Mesenchymal stem cell (in vitro differentiated cells and primary cell): Measurements from ENCODE around the gene DIP2B.

Experiments
- DNase-seq: peaks from one replicate; pipeline ENCODE4 v3.0.0-alpha.2; 2013
- H2AFZ ChIP-seq: one replicate; pipeline ENCODE4 v1.6.1; 2013; ENCODE audit warnings: low read depth, mild to moderate bottlenecking, control low read depth, inconsistent platforms, low read length, moderate library complexity
- H2AK5ac ChIP-seq: 2 replicates; pipeline ENCODE4 v1.6.1; 2013; ENCODE audit warnings: low read length, moderate library complexity, mild to moderate bottlenecking, inconsistent platforms; ENCODE audit not compliant: severe bottlenecking
- H2BK120ac ChIP-seq: one replicate; pipeline ENCODE4 v1.6.1; 2013; ENCODE audit warnings: low read depth, mild to moderate bottlenecking, inconsistent platforms, low read length, moderate library complexity
- H2BK12ac ChIP-seq, 2 experiments: one replicate each; pipeline ENCODE4 v1.6.1; 2013; ENCODE audit warnings: inconsistent platforms in 2 of 2, low read length in 2 of 2, mild to moderate bottlenecking in 2 of 2, moderate library complexity in 2 of 2, control low read depth in 1 of 2
- H2BK15ac ChIP-seq: one replicate; pipeline ENCODE4 v1.6.1; 2013; ENCODE audit warnings: mild to moderate bottlenecking, low read depth, inconsistent platforms; ENCODE audit not compliant: poor library complexity, severe bottlenecking
- H2BK5ac ChIP-seq: 2 replicates; pipeline ENCODE4 v1.6.1; 2013; ENCODE audit warnings: low read depth, mild to moderate bottlenecking, low read length, control low read depth, inconsistent platforms; ENCODE audit not compliant: poor library complexity, severe bottlenecking
- H3K14ac ChIP-seq, 2 experiments: one replicate each; pipeline ENCODE4 v1.6.1; 2013; ENCODE audit warnings: inconsistent platforms in 2 of 2, low read length in 2 of 2, control low read depth in 1 of 2, mild to moderate bottlenecking in 1 of 2, moderate library complexity in 1 of 2
- H3K18ac ChIP-seq, 2 experiments: one replicate each; pipeline ENCODE4 v1.6.1; 2013; ENCODE audit warnings: inconsistent platforms in 2 of 2, low read length in 2 of 2, control low read depth in 1 of 2, low read depth in 1 of 2, mild to moderate bottlenecking in 1 of 2
- H3K23ac ChIP-seq, 2 experiments: one replicate each; pipeline ENCODE4 v1.6.1; 2013; ENCODE audit warnings: inconsistent platforms in 2 of 2, low read length in 2 of 2, mild to moderate bottlenecking in 2 of 2, moderate library complexity in 2 of 2, control low read depth in 1 of 2
- H3K27ac ChIP-seq: 2 replicates; pipeline ENCODE4 v1.5.1; 2013; ENCODE audit warnings: mild to moderate bottlenecking, moderate library complexity, low read length, control low read depth, inconsistent platforms; ENCODE audit not compliant: poor library complexity, severe bottlenecking
- H3K27me3 ChIP-seq, 2 experiments: 2 replicates each; pipeline versions ENCODE4 v1.6.1 to v1.7.0; 2013; ENCODE audit warnings: low read length in 2 of 2, mild to moderate bottlenecking in 2 of 2, moderate library complexity in 2 of 2, control low read depth in 1 of 2, inconsistent platforms in 1 of 2; ENCODE audit not compliant: control insufficient read depth in 1 of 2, insufficient read depth in 1 of 2
- H3K36me3 ChIP-seq, 2 experiments: 2 replicates each; pipeline versions ENCODE4 v1.6.1 to v1.7.0; 2013; ENCODE audit warnings: low read length in 2 of 2, control low read depth in 1 of 2, inconsistent platforms in 1 of 2, low read depth in 1 of 2, mild to moderate bottlenecking in 1 of 2; ENCODE audit not compliant: insufficient read depth in 2 of 2, control insufficient read depth in 1 of 2
- H3K4ac ChIP-seq, 2 experiments: one replicate each; pipeline ENCODE4 v1.6.1; 2013; ENCODE audit warnings: inconsistent platforms in 2 of 2, low read length in 2 of 2, mild to moderate bottlenecking in 2 of 2, moderate library complexity in 2 of 2, control low read depth in 1 of 2, low read depth in 1 of 2
- H3K4me1 ChIP-seq: 2 replicates; pipeline ENCODE4 v1.6.1; 2013; ENCODE audit warnings: low read depth, low read length, control low read depth; ENCODE audit not compliant: control insufficient read depth, insufficient read depth
- H3K4me2 ChIP-seq: 2 replicates; pipeline ENCODE4 v1.6.1; 2013; ENCODE audit warnings: low read length, mild to moderate bottlenecking, inconsistent platforms; ENCODE audit not compliant: poor library complexity, severe bottlenecking
- H3K4me3 ChIP-seq, 2 experiments: 2 replicates each; pipeline versions ENCODE4 v1.5.1 to v1.7.0; 2013; ENCODE audit warnings: low read length in 2 of 2, mild to moderate bottlenecking in 2 of 2, control low read depth in 1 of 2, low read depth in 1 of 2; ENCODE audit not compliant: insufficient read depth in 1 of 2
- H3K79me1 ChIP-seq: replicated peaks from 2 replicates; pipeline ENCODE4 v1.6.1; 2013; ENCODE audit warnings: mild to moderate bottlenecking, control low read depth, low read length, inconsistent platforms; ENCODE audit not compliant: poor library complexity, severe bottlenecking
- H3K9ac ChIP-seq: 2 replicates; pipeline ENCODE4 v1.7.0; 2013; ENCODE audit warnings: mild to moderate bottlenecking, low read length, moderate library complexity
- H3K9me3 ChIP-seq: 2 replicates; pipeline ENCODE4 v1.7.0; 2013; ENCODE audit warnings: mild to moderate bottlenecking, low read length; ENCODE audit not compliant: control insufficient read depth
- H4K8ac ChIP-seq: one replicate; pipeline ENCODE4 v1.6.1; 2013; ENCODE audit warnings: inconsistent platforms, mild to moderate bottlenecking, low read length, moderate library complexity
- H4K91ac ChIP-seq: one replicate; pipeline ENCODE4 v1.6.1; 2013; ENCODE audit warnings: mild to moderate bottlenecking, low read length, inconsistent platforms
- WGBS: methylation state at CpG from one replicate; pipeline ENCODE4 v1.1.7; 2013; ENCODE audit warnings: mixed read lengths; 5-methylcytosine and 5-hydroxymethylcytosine counted together

Gene DIP2B

GRCh38 chr12:50549885-50550284 is 45.1 kb downstream of the DIP2B start:
- Histone ChIP-seq H2BK120ac (no peak overlapping the region), H3K9me3 (no peaks in the 10 kb centered on the region), H2BK12ac (no peak overlapping the region), H3K36me3 (no peaks in the 10 kb centered on the region), H3K4me3 (no peak overlapping the region), H3K27me3 (no peaks in the 10 kb centered on the region), H2BK15ac (no peak overlapping the region), H3K14ac (no peak overlapping the region), H3K79me1 (peaks cover 24% of the 10 kb centered on the region), H3K9ac (peak overlapping the region; percentile 74), H2BK5ac (no peak overlapping the region), H3K27ac (no peak overlapping the region), H2AK5ac (no peak overlapping the region), H4K8ac (no peak overlapping the region), H3K18ac (no peak overlapping the region), H4K91ac (no peak overlapping the region), H3K4ac (no peak overlapping the region), H2AFZ (no peak overlapping the region), H3K4me2 (no peak overlapping the region), H3K23ac (no peak overlapping the region), H3K4me1 (peaks cover 3% of the 10 kb centered on the region)
- 96% methylated on average over 4 of the region's 4 CpGs for WGBS
- DNase-seq, result no peak

- H2BK120ac ChIP-seq, result no peak overlapping the region
- no peak overlapping the region for H3K18ac ChIP-seq
- H3K14ac ChIP-seq, result no peak overlapping the region
- H3K4me2 ChIP-seq, result no peak overlapping the region
- no peak overlapping the region for H2AK5ac ChIP-seq
- H3K4me3 ChIP-seq, result no peak overlapping the region
- no peak overlapping the region for H3K4ac ChIP-seq
- no peaks in the 10 kb centered on the region for H3K36me3 ChIP-seq
- no peak overlapping the region for H3K27ac ChIP-seq
- no peak overlapping the region for H4K8ac ChIP-seq
- 66% methylated on average over 8 of the region's 9 CpGs for WGBS
- no peaks in the 10 kb centered on the region for H3K9me3 ChIP-seq
- H2BK15ac ChIP-seq, result no peak overlapping the region
- no peak overlapping the region for H3K23ac ChIP-seq
- peak; percentile 72 for DNase-seq
- H4K91ac ChIP-seq, result no peak overlapping the region
- H3K4me1 ChIP-seq, result peaks cover 3% of the 10 kb centered on the region
- H3K9ac ChIP-seq, result peak overlapping the region; percentile 74
- no peak overlapping the region for H2AFZ ChIP-seq
- no peak overlapping the region for H2BK5ac ChIP-seq
- H3K79me1 ChIP-seq, result peaks cover 29% of the 10 kb centered on the region
- H2BK12ac ChIP-seq, result no peak overlapping the region
- H3K27me3 ChIP-seq, result no peaks in the 10 kb centered on the region
Measured at GRCh38 chr12:50550530-50551223, 45.9 kb downstream of the DIP2B start.

DNA sequence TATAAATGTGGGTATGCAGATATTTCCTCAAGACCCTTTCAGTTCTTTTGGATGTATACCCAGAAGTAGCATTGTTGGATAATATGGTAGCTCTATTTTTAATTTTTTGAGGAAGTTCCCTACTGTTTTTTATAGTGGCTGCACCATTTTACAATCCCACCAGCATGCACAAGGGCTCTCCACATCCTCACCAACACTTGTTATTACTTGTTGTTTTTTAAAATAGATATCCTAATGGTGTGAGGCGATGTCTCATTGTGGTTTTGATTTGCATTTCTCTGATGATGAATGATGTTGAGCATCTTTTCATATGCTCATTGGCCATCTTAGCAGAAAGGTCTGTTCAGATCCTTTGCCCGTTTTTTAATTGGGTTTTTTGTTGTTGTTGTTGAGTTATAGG is 47.1 kb downstream of the DIP2B start:
- no peaks in the 10 kb centered on the region for H3K27me3 ChIP-seq
- 100% methylated on average over 2 of the region's 2 CpGs for WGBS

GRCh38 chr12:50554651-50555050 is 49.9 kb downstream of the DIP2B start:
- no peaks in the 10 kb centered on the region for H3K9me3 ChIP-seq
- no peak overlapping the region for H2BK15ac ChIP-seq
- H3K79me1 ChIP-seq, result peaks cover 43% of the 10 kb centered on the region
- no peak overlapping the region for H3K18ac ChIP-seq
- H4K91ac ChIP-seq, result no peak overlapping the region
- no peak overlapping the region for H3K4me2 ChIP-seq
- no peak overlapping the region for H3K4ac ChIP-seq
- DNase-seq, result no peak
- no peak overlapping the region for H4K8ac ChIP-seq
- no peak overlapping the region for H2AK5ac ChIP-seq
- H3K4me1 ChIP-seq, result peaks cover 6% of the 10 kb centered on the region
- no peak overlapping the region for H3K9ac ChIP-seq
- no peak overlapping the region for H2AFZ ChIP-seq
- H3K36me3 ChIP-seq, result peaks cover 0 to 4% of the 10 kb centered on the region in 2 experiments
- no peak overlapping the region for H2BK12ac ChIP-seq
- no peak overlapping the region for H3K27ac ChIP-seq
- no peak overlapping the region for H2BK120ac ChIP-seq
- H3K14ac ChIP-seq, result no peak overlapping the region
- no peak overlapping the region for H2BK5ac ChIP-seq
- 98% methylated on average over 11 of the region's 13 CpGs for WGBS
- no peak overlapping the region for H3K23ac ChIP-seq
- no peaks in the 10 kb centered on the region for H3K27me3 ChIP-seq
- H3K4me3 ChIP-seq, result no peak overlapping the region

More for the DNA sequence above, 47.1 kb downstream of the DIP2B start:
- Histone ChIP-seq H2AK5ac (no peak overlapping the region), H3K4me1 (peaks cover 4% of the 10 kb centered on the region), H3K9me3 (no peaks in the 10 kb centered on the region), H2AFZ (no peak overlapping the region), H2BK5ac (no peak overlapping the region), H3K4me3 (no peak overlapping the region), H3K27ac (no peak overlapping the region), H3K4ac (no peak overlapping the region), H3K9ac (no peak overlapping the region), H2BK15ac (no peak overlapping the region), H3K14ac (no peak overlapping the region), H2BK120ac (no peak overlapping the region), H3K23ac (no peak overlapping the region), H3K18ac (no peak overlapping the region), H2BK12ac (no peak overlapping the region), H3K4me2 (no peak overlapping the region), H4K91ac (no peak overlapping the region), H3K79me1 (peaks cover 30% of the 10 kb centered on the region), H4K8ac (no peak overlapping the region), H3K36me3 (no peaks in the 10 kb centered on the region)
- no peak for DNase-seq
